ENCODE results near the gene PADI6. TPM values are rescaled to one million over a fixed set of nuclear protein-coding genes. Genes with fewer than 3 reads are reported as not detected.

Gene PADI6
- total RNA-seq, 2 donors from 2014 or later = not detected

GRCh38 chr1:17441265-17441992, 69.4 kb downstream of the PADI6 start:
- intact Hi-C loops (cut with DNase I, micrococcal nuclease) = no loop called here
- DNase-seq (no peak), ATAC-seq (no peak)

- intact Hi-C loops (cut with DNase I, micrococcal nuclease) = no loop called here
- ATAC-seq (no peak), DNase-seq (no peak)
Observed at GRCh38 chr1:17441993-17442357, 70.0 kb downstream of the PADI6 start.

- ATAC-seq (no peak), DNase-seq (no peak)
- intact Hi-C loops (cut with DNase I, micrococcal nuclease) = no loop called here
Observed at GRCh38 chr1:17442841-17443240, 70.8 kb downstream of the PADI6 start.

GRCh38 chr1:17447501-17447992, 75.6 kb downstream of the PADI6 start:
- DNase-seq = no peak
- intact Hi-C loops (cut with DNase I, micrococcal nuclease) = no loop called here
- no peak for ATAC-seq

Other genes starting within 250 kb of the PADI6 start
- gene PADI1, start 167.1 kb upstream of the PADI6 start, total RNA-seq = under 1 TPM; 0.27 to 0.47 TPM
- gene PADI3, start 123.1 kb upstream of the PADI6 start, total RNA-seq = not detected
- not detected for gene PADI4, start 64.0 kb upstream of the PADI6 start, total RNA-seq
- gene RCC2, start 67.5 kb downstream of the PADI6 start, total RNA-seq = 10 to 100 TPM; 48.8 to 64.1 TPM
- gene ARHGEF10L, start 167.5 kb downstream of the PADI6 start, total RNA-seq = 100 to 1,000 TPM in 1 of 2 donors, 10 to 100 TPM in 1; 91.0 to 151 TPM

All from left colon (tissue), 2 donors.